MM.1S (cell line): ENCODE data around the gene CDH6.

Experiments used
- DNase-seq: peaks from one replicate; pipeline ENCODE4 v3.0.0-alpha.2; 2015
- H2AFZ ChIP-seq: fragments of 300-600 bp; sonication (generic); 2 replicates; pipeline ENCODE4 v1.6.0; 2016; ENCODE audit warnings: antibody characterized with exemption, low read length
- H3F3A ChIP-seq: fragments of 300-600 bp; sonication (generic); 2 replicates; pipeline ENCODE4 v1.6.1; 2016; ENCODE audit warnings: mild to moderate bottlenecking, antibody characterized with exemption, low read length, moderate library complexity, mixed read lengths; ENCODE audit not compliant: insufficient read depth
- H3K27ac ChIP-seq: fragments of 300-600 bp; sonication (generic); 2 replicates; pipeline ENCODE4 v1.5.1; 2016; ENCODE audit warnings: mild to moderate bottlenecking, low read length
- H3K27me3 ChIP-seq: fragments of 300-600 bp; sonication (generic); replicated peaks from 2 replicates; pipeline ENCODE4 v1.6.0; 2016; ENCODE audit warnings: low read length; ENCODE audit not compliant: insufficient read depth
- H3K36me3 ChIP-seq: fragments of 300-600 bp; sonication (generic); replicated peaks from 2 replicates; pipeline ENCODE4 v1.6.1; 2016; ENCODE audit warnings: mild to moderate bottlenecking, low read length, mixed read lengths; ENCODE audit not compliant: insufficient read depth
- H3K4me1 ChIP-seq: fragments of 300-600 bp; sonication (generic); 2 replicates; pipeline ENCODE4 v1.6.1; 2016; ENCODE audit warnings: low read length, mixed read lengths
- H3K4me2 ChIP-seq: fragments of 300-600 bp; sonication (generic); 2 replicates; pipeline ENCODE4 v1.6.0; 2016; ENCODE audit warnings: low read depth, low read length
- H3K4me3 ChIP-seq: fragments of 300-600 bp; sonication (generic); 2 replicates; pipeline ENCODE4 v1.5.1; 2016; ENCODE audit warnings: low read length, mixed read lengths
- H3K79me2 ChIP-seq: fragments of 300-600 bp; sonication (generic); 2 replicates; pipeline ENCODE4 v1.6.1; 2016; ENCODE audit warnings: mixed run types, low read length, mixed read lengths
- H3K9ac ChIP-seq: fragments of 300-600 bp; sonication (generic); 2 replicates; pipeline ENCODE4 v1.6.1; 2016; ENCODE audit warnings: low read length, mixed read lengths
- H3K9me2 ChIP-seq: fragments of 300-600 bp; sonication (generic); replicated peaks from 2 replicates; pipeline ENCODE4 v1.6.1; 2016; ENCODE audit warnings: mild to moderate bottlenecking, low read length, mixed read lengths; ENCODE audit not compliant: insufficient read depth
- H3K9me3 ChIP-seq: fragments of 300-600 bp; sonication (generic); replicated peaks from 2 replicates; pipeline ENCODE4 v1.6.1; 2016; ENCODE audit warnings: mild to moderate bottlenecking, low read length, mixed read lengths; ENCODE audit not compliant: insufficient read depth
- H4K20me1 ChIP-seq: fragments of 300-600 bp; sonication (generic); 2 replicates; pipeline ENCODE4 v1.6.1; 2016; ENCODE audit warnings: mild to moderate bottlenecking, low read length, moderate library complexity, mixed read lengths; ENCODE audit not compliant: insufficient read depth
- EZH2 ChIP-seq: fragments of 300-600 bp; sonication (generic); optimal IDR thresholded peaks from 2 replicates; pipeline ENCODE3; 2017; ENCODE audit warnings: low read depth, mild to moderate bottlenecking, antibody characterized with exemption, low read length, mixed read lengths
- EZH2phosphoT487 ChIP-seq: fragments of 300-600 bp; sonication (generic); IDR thresholded peaks from 2 replicates; pipeline ENCODE4 v1.6.1; 2018; ENCODE audit warnings: antibody characterized with exemption, low read length
- TF ChIP-seq, protein P1 (sequence below): fragments of 300-600 bp; sonication (generic); IDR thresholded peaks from 2 replicates; pipeline ENCODE4 v1.5.1; 2016; ENCODE audit warnings: antibody characterized with exemption, low read length, mixed read lengths

Gene CDH6

DNA sequence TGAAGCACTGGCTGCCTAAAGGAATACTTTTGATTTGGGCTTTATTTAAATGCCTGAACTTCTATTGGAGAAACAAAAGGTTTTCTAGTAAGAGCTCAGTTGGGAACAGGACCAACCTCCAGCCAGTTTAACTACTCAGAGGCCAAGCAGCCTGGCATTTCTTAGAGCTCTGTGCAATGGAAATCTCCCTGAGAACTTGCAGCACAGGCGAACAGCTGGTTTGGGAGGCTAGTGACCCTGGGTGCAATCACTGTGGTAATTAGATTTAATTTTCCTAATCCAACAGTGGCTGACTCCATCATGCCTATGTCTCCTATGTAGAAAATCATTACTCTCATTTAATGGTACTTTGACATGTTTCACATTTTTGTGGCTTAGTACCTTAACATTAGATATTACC is 1.0 kb upstream of the CDH6 start:
- H3K9me3 ChIP-seq = no peaks in the 10 kb centered on the region
- H3K36me3 ChIP-seq = no peaks in the 10 kb centered on the region
- TF ChIP-seq EZH2phosphoT487 (no peak), EZH2 (no peak)
- TF ChIP-seq, protein P1, sequence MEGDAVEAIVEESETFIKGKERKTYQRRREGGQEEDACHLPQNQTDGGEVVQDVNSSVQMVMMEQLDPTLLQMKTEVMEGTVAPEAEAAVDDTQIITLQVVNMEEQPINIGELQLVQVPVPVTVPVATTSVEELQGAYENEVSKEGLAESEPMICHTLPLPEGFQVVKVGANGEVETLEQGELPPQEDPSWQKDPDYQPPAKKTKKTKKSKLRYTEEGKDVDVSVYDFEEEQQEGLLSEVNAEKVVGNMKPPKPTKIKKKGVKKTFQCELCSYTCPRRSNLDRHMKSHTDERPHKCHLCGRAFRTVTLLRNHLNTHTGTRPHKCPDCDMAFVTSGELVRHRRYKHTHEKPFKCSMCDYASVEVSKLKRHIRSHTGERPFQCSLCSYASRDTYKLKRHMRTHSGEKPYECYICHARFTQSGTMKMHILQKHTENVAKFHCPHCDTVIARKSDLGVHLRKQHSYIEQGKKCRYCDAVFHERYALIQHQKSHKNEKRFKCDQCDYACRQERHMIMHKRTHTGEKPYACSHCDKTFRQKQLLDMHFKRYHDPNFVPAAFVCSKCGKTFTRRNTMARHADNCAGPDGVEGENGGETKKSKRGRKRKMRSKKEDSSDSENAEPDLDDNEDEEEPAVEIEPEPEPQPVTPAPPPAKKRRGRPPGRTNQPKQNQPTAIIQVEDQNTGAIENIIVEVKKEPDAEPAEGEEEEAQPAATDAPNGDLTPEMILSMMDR = no peak
- no peaks in the 10 kb centered on the region for H3K4me1 ChIP-seq
- H3K27me3 ChIP-seq = no peaks in the 10 kb centered on the region
- no peaks in the 10 kb centered on the region for H3K79me2 ChIP-seq
- no peak overlapping the region for H3K27ac ChIP-seq
- no peak overlapping the region for H2AFZ ChIP-seq
- no peaks in the 10 kb centered on the region for H3K9me2 ChIP-seq
- no peaks in the 10 kb centered on the region for H4K20me1 ChIP-seq
- H3F3A ChIP-seq = no peaks in the 10 kb centered on the region
- no peak for DNase-seq
- H3K9ac ChIP-seq = no peak overlapping the region
- H3K4me3 ChIP-seq = no peak overlapping the region
- H3K4me2 ChIP-seq = no peak overlapping the region

GRCh38 chr5:31193116-31193515 is 370 bp upstream of the CDH6 start:
- H3K4me3 ChIP-seq = no peak overlapping the region
- H3F3A ChIP-seq = no peaks in the 10 kb centered on the region
- no peaks in the 10 kb centered on the region for H3K9me3 ChIP-seq
- H4K20me1 ChIP-seq = no peaks in the 10 kb centered on the region
- no peak overlapping the region for H2AFZ ChIP-seq
- H3K4me1 ChIP-seq = no peaks in the 10 kb centered on the region
- no peaks in the 10 kb centered on the region for H3K27me3 ChIP-seq
- no peaks in the 10 kb centered on the region for H3K79me2 ChIP-seq
- H3K9me2 ChIP-seq = no peaks in the 10 kb centered on the region
- H3K36me3 ChIP-seq = no peaks in the 10 kb centered on the region
- DNase-seq = no peak
- TF ChIP-seq, protein P1 = no peak
- H3K4me2 ChIP-seq = no peak overlapping the region
- H3K27ac ChIP-seq = no peak overlapping the region
- no peak overlapping the region for H3K9ac ChIP-seq

- H3F3A ChIP-seq = no peaks in the 10 kb centered on the region
- no peaks in the 10 kb centered on the region for H3K36me3 ChIP-seq
- H3K9me2 ChIP-seq = no peaks in the 10 kb centered on the region
- no peak overlapping the region for H3K9ac ChIP-seq
- no peak overlapping the region; the same call in 1 of the 2 replicates for H3K4me2 ChIP-seq
- H3K79me2 ChIP-seq = no peaks in the 10 kb centered on the region
- no peaks in the 10 kb centered on the region for H3K9me3 ChIP-seq
- H4K20me1 ChIP-seq = no peaks in the 10 kb centered on the region
- TF ChIP-seq, protein P1 = no peak
- TF ChIP-seq EZH2 = no peak
- no peak for TF ChIP-seq EZH2phosphoT487
- no peaks in the 10 kb centered on the region for H3K27me3 ChIP-seq
- H3K27ac ChIP-seq = no peak overlapping the region
- DNase-seq = no peak
- H3K4me3 ChIP-seq = no peak overlapping the region
- H2AFZ ChIP-seq = no peak overlapping the region
- H3K4me1 ChIP-seq = no peaks in the 10 kb centered on the region
Observed at GRCh38 chr5:31194468-31194813, 955 bp downstream of the CDH6 start.
